Measurements from ENCODE around the gene PRPS2.

The PRPS2 gene

DNA sequence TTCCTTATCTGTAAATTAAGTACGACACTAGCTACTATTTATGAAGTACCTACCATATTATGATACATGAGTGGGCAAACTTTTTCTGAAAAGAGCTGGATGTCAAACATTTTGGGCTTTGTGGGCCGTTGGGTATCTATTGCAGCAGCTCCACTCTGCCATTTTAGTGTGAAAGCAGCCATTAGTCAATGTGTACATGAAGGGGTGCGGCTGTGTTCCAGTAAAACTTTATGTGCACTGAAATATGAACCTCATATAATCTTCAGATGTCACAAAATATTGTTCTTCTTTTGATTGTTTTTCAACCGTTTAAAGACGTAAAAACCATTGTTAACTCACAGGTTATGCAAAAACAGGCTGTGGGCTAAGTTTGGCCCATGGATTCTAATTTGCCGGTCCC is 14.1 kb downstream of the PRPS2 start:
- H3K27ac ChIP-seq (ENCODE audit: insufficient read depth, low read length, poor library complexity, severe bottlenecking) = no peak overlapping the region
- no peak for DNase-seq
- no peak overlapping the region for H3K4me3 ChIP-seq (ENCODE audit: insufficient read depth, low read depth, low read length, poor library complexity, severe bottlenecking)
- H3K4me1 ChIP-seq (ENCODE audit: control insufficient read depth, insufficient read depth, low read length, poor library complexity, severe bottlenecking) = no peaks in the 10 kb centered on the region
- H3K36me3 ChIP-seq (ENCODE audit: control insufficient read depth, insufficient read depth, low read length) = no peaks in the 10 kb centered on the region
- H3K27me3 ChIP-seq (replicated peaks; ENCODE audit: control insufficient read depth, insufficient read depth, low read length, poor library complexity, severe bottlenecking) = no peaks in the 10 kb centered on the region
- H3K9me3 ChIP-seq (ENCODE audit: control insufficient read depth, low read length) = no peaks in the 10 kb centered on the region

DNA sequence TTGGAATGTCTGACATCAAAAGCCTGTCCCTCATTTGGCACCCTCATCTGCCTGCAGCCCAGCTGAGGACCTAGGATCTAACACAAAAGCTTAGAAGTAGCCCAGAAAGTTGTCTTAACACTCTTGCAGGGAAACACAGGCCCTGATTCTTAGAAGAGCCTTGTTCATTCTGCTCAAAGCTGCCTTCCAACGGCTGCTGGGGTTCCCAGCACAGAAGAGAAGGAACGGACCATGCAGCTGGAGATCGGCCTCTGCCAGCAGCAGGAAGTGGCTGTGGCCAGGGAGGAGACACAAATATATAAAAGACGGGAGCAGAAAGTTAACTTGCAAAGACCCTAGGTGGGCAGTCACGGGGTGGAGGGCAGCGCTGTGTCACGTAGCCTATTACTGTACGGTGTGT is 20.4 kb downstream of the PRPS2 start:
- Histone ChIP-seq H3K4me1 (ENCODE audit: control insufficient read depth, insufficient read depth, low read length, poor library complexity, severe bottlenecking) (no peaks in the 10 kb centered on the region), H3K36me3 (ENCODE audit: control insufficient read depth, insufficient read depth, low read length) (no peaks in the 10 kb centered on the region), H3K27me3 (replicated peaks; ENCODE audit: control insufficient read depth, insufficient read depth, low read length, poor library complexity, severe bottlenecking) (no peaks in the 10 kb centered on the region), H3K27ac (ENCODE audit: insufficient read depth, low read length, poor library complexity, severe bottlenecking) (no peak overlapping the region), H3K9me3 (ENCODE audit: control insufficient read depth, low read length) (no peaks in the 10 kb centered on the region), H3K4me3 (ENCODE audit: insufficient read depth, low read depth, low read length, poor library complexity, severe bottlenecking) (no peak overlapping the region)
- DNase-seq = no peak

DNA sequence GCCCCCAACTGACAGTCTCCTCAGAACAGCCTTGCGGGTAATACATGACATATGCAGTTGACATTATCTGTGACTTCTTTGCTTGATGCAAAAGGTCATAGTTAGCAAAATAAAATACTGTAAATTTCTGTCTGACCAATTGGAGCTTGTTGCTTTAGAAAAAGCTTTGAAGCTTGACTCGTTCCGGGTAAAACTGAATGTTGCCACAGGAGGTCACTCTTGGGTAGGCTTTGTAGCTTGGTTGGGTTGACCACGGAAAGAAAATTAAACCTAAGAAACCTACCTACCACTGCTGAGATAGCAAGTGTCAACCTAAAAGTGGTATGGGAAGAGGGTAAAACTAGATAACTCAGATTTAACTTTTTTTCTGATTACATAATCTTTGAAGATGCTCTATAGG is 23.2 kb downstream of the PRPS2 start:
- Histone ChIP-seq H3K27ac (ENCODE audit: insufficient read depth, low read length, poor library complexity, severe bottlenecking) (no peak overlapping the region), H3K9me3 (ENCODE audit: control insufficient read depth, low read length) (no peaks in the 10 kb centered on the region), H3K4me3 (ENCODE audit: insufficient read depth, low read depth, low read length, poor library complexity, severe bottlenecking) (no peak overlapping the region), H3K36me3 (ENCODE audit: control insufficient read depth, insufficient read depth, low read length) (no peaks in the 10 kb centered on the region), H3K27me3 (replicated peaks; ENCODE audit: control insufficient read depth, insufficient read depth, low read length, poor library complexity, severe bottlenecking) (no peaks in the 10 kb centered on the region), H3K4me1 (ENCODE audit: control insufficient read depth, insufficient read depth, low read length, poor library complexity, severe bottlenecking) (no peaks in the 10 kb centered on the region)
- DNase-seq = no peak

GRCh38 chrX:12817528-12817927 is 26.3 kb downstream of the PRPS2 start:
- no peaks in the 10 kb centered on the region for H3K9me3 ChIP-seq (ENCODE audit: control insufficient read depth, low read length)
- no peak for DNase-seq
- no peak overlapping the region for H3K4me3 ChIP-seq (ENCODE audit: insufficient read depth, low read depth, low read length, poor library complexity, severe bottlenecking)

DNA sequence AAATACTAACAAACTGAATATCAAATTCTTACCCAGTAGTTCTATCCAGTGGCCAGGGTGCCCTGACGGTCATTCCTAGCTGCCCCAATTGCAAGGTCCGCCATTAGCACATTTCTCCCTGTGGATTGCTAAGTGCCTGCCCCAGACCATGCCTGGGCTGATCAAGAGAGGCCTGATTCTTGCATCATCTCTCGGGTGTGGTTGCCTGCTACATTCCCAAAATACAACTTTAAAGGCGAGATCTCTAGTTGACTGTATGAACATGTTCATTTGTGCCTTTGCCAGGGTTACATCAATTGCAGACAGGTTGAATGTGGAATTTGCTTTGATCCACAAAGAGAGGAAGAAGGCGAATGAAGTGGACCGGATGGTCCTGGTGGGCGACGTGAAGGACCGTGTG is 28.0 kb downstream of the PRPS2 start:
- no peak for DNase-seq
- no peaks in the 10 kb centered on the region for H3K4me1 ChIP-seq (ENCODE audit: control insufficient read depth, insufficient read depth, low read length, poor library complexity, severe bottlenecking)
- no peaks in the 10 kb centered on the region for H3K9me3 ChIP-seq (ENCODE audit: control insufficient read depth, low read length)
- no peaks in the 10 kb centered on the region for H3K36me3 ChIP-seq (ENCODE audit: control insufficient read depth, insufficient read depth, low read length)
- no peaks in the 10 kb centered on the region for H3K27me3 ChIP-seq (replicated peaks; ENCODE audit: control insufficient read depth, insufficient read depth, low read length, poor library complexity, severe bottlenecking)
- H3K27ac ChIP-seq (ENCODE audit: insufficient read depth, low read length, poor library complexity, severe bottlenecking) = no peak overlapping the region
- H3K4me3 ChIP-seq (ENCODE audit: insufficient read depth, low read depth, low read length, poor library complexity, severe bottlenecking) = no peak overlapping the region

More at GRCh38 chrX:12817528-12817927, 26.3 kb downstream of the PRPS2 start:
- Histone ChIP-seq H3K27ac (ENCODE audit: insufficient read depth, low read length, poor library complexity, severe bottlenecking) (no peak overlapping the region), H3K36me3 (ENCODE audit: control insufficient read depth, insufficient read depth, low read length) (no peaks in the 10 kb centered on the region), H3K4me1 (ENCODE audit: control insufficient read depth, insufficient read depth, low read length, poor library complexity, severe bottlenecking) (no peaks in the 10 kb centered on the region), H3K27me3 (replicated peaks; ENCODE audit: control insufficient read depth, insufficient read depth, low read length, poor library complexity, severe bottlenecking) (no peaks in the 10 kb centered on the region)

GRCh38 chrX:12820737-12821136 is 29.5 kb downstream of the PRPS2 start:
- no peak for DNase-seq
- H3K27me3 ChIP-seq (replicated peaks; ENCODE audit: control insufficient read depth, insufficient read depth, low read length, poor library complexity, severe bottlenecking) = no peaks in the 10 kb centered on the region
- no peak overlapping the region for H3K27ac ChIP-seq (ENCODE audit: insufficient read depth, low read length, poor library complexity, severe bottlenecking)
- H3K4me3 ChIP-seq (ENCODE audit: insufficient read depth, low read depth, low read length, poor library complexity, severe bottlenecking) = no peak overlapping the region
- no peaks in the 10 kb centered on the region for H3K9me3 ChIP-seq (ENCODE audit: control insufficient read depth, low read length)
- H3K4me1 ChIP-seq (ENCODE audit: control insufficient read depth, insufficient read depth, low read length, poor library complexity, severe bottlenecking) = no peaks in the 10 kb centered on the region
- H3K36me3 ChIP-seq (ENCODE audit: control insufficient read depth, insufficient read depth, low read length) = no peaks in the 10 kb centered on the region

DNA sequence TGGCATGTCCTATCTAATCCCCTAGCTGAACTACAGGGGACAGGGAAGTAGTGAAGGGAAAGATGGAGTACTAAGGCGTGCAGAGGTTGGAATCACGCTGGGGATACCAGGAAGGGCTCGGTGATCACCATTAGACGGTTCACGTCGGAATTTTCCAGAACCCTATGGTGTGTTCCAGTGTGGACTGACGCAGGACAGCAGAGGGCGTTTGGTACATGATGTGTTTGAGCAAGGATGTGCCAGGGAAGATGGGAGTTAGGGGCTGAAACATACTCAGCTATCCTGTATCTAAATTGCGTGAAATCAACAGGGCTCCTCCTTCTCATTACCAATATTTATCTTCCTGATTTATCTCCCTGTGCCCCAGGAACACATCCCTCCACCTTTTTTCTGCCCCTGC is 33.7 kb downstream of the PRPS2 start:
- no peak for DNase-seq
- Histone ChIP-seq H3K27me3 (replicated peaks; ENCODE audit: control insufficient read depth, insufficient read depth, low read length, poor library complexity, severe bottlenecking) (no peaks in the 10 kb centered on the region), H3K27ac (ENCODE audit: insufficient read depth, low read length, poor library complexity, severe bottlenecking) (no peak overlapping the region), H3K4me3 (ENCODE audit: insufficient read depth, low read depth, low read length, poor library complexity, severe bottlenecking) (no peak overlapping the region), H3K36me3 (ENCODE audit: control insufficient read depth, insufficient read depth, low read length) (no peaks in the 10 kb centered on the region), H3K9me3 (ENCODE audit: control insufficient read depth, low read length) (no peaks in the 10 kb centered on the region), H3K4me1 (ENCODE audit: control insufficient read depth, insufficient read depth, low read length, poor library complexity, severe bottlenecking) (no peaks in the 10 kb centered on the region)

GRCh38 chrX:12825801-12826200 is 34.6 kb downstream of the PRPS2 start:
- Histone ChIP-seq H3K4me1 (ENCODE audit: control insufficient read depth, insufficient read depth, low read length, poor library complexity, severe bottlenecking) (no peaks in the 10 kb centered on the region), H3K36me3 (ENCODE audit: control insufficient read depth, insufficient read depth, low read length) (no peaks in the 10 kb centered on the region), H3K9me3 (ENCODE audit: control insufficient read depth, low read length) (no peaks in the 10 kb centered on the region), H3K4me3 (ENCODE audit: insufficient read depth, low read depth, low read length, poor library complexity, severe bottlenecking) (no peak overlapping the region), H3K27me3 (replicated peaks; ENCODE audit: control insufficient read depth, insufficient read depth, low read length, poor library complexity, severe bottlenecking) (no peaks in the 10 kb centered on the region), H3K27ac (ENCODE audit: insufficient read depth, low read length, poor library complexity, severe bottlenecking) (no peak overlapping the region)
- DNase-seq = no peak

- Histone ChIP-seq H3K4me1 (ENCODE audit: control insufficient read depth, insufficient read depth, low read length, poor library complexity, severe bottlenecking) (no peaks in the 10 kb centered on the region), H3K36me3 (ENCODE audit: control insufficient read depth, insufficient read depth, low read length) (no peaks in the 10 kb centered on the region), H3K27me3 (replicated peaks; ENCODE audit: control insufficient read depth, insufficient read depth, low read length, poor library complexity, severe bottlenecking) (no peaks in the 10 kb centered on the region), H3K27ac (ENCODE audit: insufficient read depth, low read length, poor library complexity, severe bottlenecking) (no peak overlapping the region), H3K4me3 (ENCODE audit: insufficient read depth, low read depth, low read length, poor library complexity, severe bottlenecking) (no peak overlapping the region), H3K9me3 (ENCODE audit: control insufficient read depth, low read length) (no peaks in the 10 kb centered on the region)
- DNase-seq = no peak
Observed at GRCh38 chrX:12843061-12843667, 52.0 kb downstream of the PRPS2 start.

DNA sequence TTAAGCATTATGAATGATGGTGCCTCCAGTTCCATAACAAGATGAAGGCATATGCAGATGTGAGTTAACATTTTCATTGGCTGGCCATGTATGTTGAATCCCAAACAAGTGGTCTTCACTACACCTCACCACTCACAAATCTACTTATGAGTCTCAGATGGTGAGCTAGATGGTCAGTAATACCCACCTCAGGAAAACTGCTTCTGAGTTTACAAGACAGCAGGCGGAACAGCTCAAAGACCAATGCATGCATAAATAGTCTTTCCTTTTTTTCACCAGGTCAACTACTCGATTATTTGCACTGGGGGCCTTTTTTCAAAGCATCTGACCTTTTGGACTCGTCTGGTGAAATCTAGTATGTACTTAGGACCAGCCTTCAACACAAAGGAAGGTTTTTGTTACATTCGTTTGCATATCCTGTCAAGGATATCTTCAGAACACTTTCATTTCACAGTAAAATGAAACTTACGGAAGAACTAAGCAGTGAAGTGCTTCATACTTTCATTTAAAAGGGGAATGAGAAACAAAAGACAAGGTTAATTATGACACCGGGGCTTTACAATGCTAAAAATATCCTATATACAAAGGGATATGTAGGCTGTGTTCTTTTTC is 52.6 kb downstream of the PRPS2 start:
- no peak overlapping the region for H3K27ac ChIP-seq (ENCODE audit: insufficient read depth, low read length, poor library complexity, severe bottlenecking)
- H3K4me1 ChIP-seq (ENCODE audit: control insufficient read depth, insufficient read depth, low read length, poor library complexity, severe bottlenecking) = no peaks in the 10 kb centered on the region
- H3K4me3 ChIP-seq (ENCODE audit: insufficient read depth, low read depth, low read length, poor library complexity, severe bottlenecking) = peak overlapping the region; percentile 5
- no peaks in the 10 kb centered on the region for H3K27me3 ChIP-seq (replicated peaks; ENCODE audit: control insufficient read depth, insufficient read depth, low read length, poor library complexity, severe bottlenecking)
- DNase-seq = no peak
- H3K9me3 ChIP-seq (ENCODE audit: control insufficient read depth, low read length) = no peaks in the 10 kb centered on the region
- no peaks in the 10 kb centered on the region for H3K36me3 ChIP-seq (ENCODE audit: control insufficient read depth, insufficient read depth, low read length)
